C4-2B (cell line): Measurements from ENCODE around the gene PRTFDC1.
"Not testable (repeated sequence)": the region's sequence is repeated elsewhere in the genome, so short reads cannot be mapped to it uniquely, and the experiment has no call there.

Experiments
- H3K27ac ChIP-seq: fragments of 450-650 bp; 2 replicates; pipeline ENCODE4 v1.5.1; 2017
- CTCF ChIP-seq: fragments of 450-650 bp; conservative IDR thresholded peaks from 2 replicates; pipeline ENCODE4 v1.5.1; 2017; ENCODE audit warnings: mild to moderate bottlenecking
- ZFX ChIP-seq: fragments of 450-650 bp; IDR thresholded peaks from 2 replicates; pipeline ENCODE4 v1.6.1; 2017

Gene PRTFDC1

DNA sequence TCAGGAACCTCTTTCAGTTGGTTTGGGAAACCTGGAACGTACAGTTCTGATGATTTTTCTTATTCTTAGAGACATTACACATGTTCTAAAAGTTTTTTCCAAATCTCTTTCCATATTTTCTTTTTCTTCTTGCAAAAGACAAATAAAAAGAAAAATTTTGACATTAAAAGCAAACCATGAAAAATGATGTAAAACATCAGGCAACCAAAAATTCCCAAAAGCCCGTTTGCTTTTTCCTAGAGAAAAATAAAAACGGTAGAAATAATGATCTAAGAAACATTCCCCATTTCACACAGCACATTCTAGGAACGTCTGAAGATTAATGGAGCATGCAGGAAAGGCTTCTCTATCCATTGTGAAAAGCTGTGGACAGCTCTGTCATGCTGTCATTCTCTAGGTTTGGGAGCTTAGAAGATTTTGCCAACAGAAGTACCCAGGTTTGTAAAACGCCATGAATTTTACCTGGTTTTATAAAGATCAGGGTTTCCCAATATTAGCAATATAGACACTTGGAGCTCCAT is 11.2 kb upstream of the PRTFDC1 start:
- H3K27ac ChIP-seq = no peak overlapping the region

GRCh38 chr10:24962995-24963394 is 10.6 kb upstream of the PRTFDC1 start:
- TF ChIP-seq CTCF (no peak), ZFX (no peak)
- H3K27ac ChIP-seq = no peak overlapping the region

More for the DNA sequence above, 11.2 kb upstream of the PRTFDC1 start:
- TF ChIP-seq CTCF = no peak
- no peak for TF ChIP-seq ZFX

DNA sequence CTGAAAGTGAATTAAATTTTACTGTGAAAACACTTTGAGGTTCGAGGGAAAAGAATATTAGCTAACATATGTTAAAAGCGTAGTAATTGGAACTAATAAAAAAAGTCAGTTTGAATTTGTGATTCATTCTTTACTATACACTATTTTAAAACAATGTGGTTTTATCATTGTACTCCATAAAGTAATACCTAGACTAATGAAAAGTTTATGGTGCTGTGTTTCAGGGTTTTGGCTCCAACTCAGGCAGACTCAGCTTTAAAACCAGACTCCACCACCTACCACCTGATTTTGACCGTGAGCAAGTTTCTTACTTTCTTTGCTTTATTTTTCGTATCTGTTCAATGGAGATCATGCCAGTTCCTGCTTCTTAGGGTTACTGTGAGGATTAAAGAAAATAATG is 9.2 kb upstream of the PRTFDC1 start:
- TF ChIP-seq ZFX (no peak), CTCF (no peak)
- H3K27ac ChIP-seq = no peak overlapping the region

GRCh38 chr10:24959382-24959730 is 7.0 kb upstream of the PRTFDC1 start:
- TF ChIP-seq CTCF (no peak), ZFX (no peak)
- H3K27ac ChIP-seq = no peak overlapping the region

- TF ChIP-seq CTCF = no peak
- TF ChIP-seq ZFX = no peak
- no peak overlapping the region for H3K27ac ChIP-seq
These were observed 6.4 kb upstream of the PRTFDC1 start for GRCh38 chr10:24958721-24959381.

GRCh38 chr10:24958091-24958720 is 5.8 kb upstream of the PRTFDC1 start:
- TF ChIP-seq ZFX (no peak), CTCF (no peak)
- H3K27ac ChIP-seq = no peak overlapping the region

DNA sequence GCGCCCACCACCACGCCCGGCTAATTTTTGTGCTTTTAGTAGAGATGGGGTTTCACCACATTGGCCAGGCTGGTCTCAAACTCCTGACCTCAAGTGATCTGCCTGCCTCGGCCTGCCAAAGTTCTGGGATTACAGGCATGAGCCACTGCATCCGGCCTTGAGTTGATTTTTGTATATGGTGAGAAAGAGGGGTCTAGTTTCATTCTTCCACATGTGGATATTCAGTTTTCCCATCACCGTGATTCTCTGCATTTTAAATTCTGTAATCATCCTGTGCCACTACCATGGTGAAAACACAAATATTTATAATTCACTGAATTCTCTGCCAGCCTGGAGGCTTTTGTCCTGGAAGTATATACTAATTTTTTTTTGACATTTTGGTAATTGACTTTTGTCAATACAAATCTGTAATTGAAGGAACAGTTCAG is 5.2 kb upstream of the PRTFDC1 start:
- H3K27ac ChIP-seq = not testable (repeated sequence)

GRCh38 chr10:24953675-24954074 is 1.3 kb upstream of the PRTFDC1 start:
- no peak overlapping the region for H3K27ac ChIP-seq
- TF ChIP-seq ZFX (no peak), CTCF (no peak)
